Esophagus squamous epithelium (tissue), 5 donors: ENCODE data around the gene LRRC38. TPM values are rescaled to one million over a fixed set of nuclear protein-coding genes. Genes with fewer than 3 reads are reported as not detected.

Experiments
- DNase-seq: peaks from one replicate; lab custom pipeline; 2025; lab: John Stamatoyannopoulos, UW
- H3K27ac ChIP-seq, 4 donors: fragments of 200-600 bp; sonication (generic); one replicate each; pipeline ENCODE4 v1.5.1; 2016 to 2019; ENCODE audit warnings: mild to moderate bottlenecking in 1 of 4
- H3K27me3 ChIP-seq, 4 donors: fragments of 200-600 bp; sonication (generic); 1 replicate in 3 of 4; 2 replicates in 1 of 4; pipeline versions ENCODE4 v1.5.1 to v1.6.0; 2017 to 2021; ENCODE audit warnings: antibody characterized with exemption in 1 of 4
- H3K36me3 ChIP-seq, 3 donors: fragments of 200-600 bp; sonication (generic); one replicate each; pipeline ENCODE4 v1.5.1; 2016 to 2019
- H3K4me1 ChIP-seq, 3 donors: fragments of 200-600 bp; sonication (generic); one replicate each; pipeline ENCODE4 v1.5.1; 2017 to 2019
- H3K4me3 ChIP-seq, 4 donors: fragments of 200-600 bp; sonication (generic); 1 replicate in 3 of 4; 2 replicates in 1 of 4; pipeline ENCODE4 v1.5.1; 2016 to 2019; ENCODE audit warnings: mild to moderate bottlenecking in 2 of 4, moderate library complexity in 1 of 4
- H3K9me3 ChIP-seq, 3 donors: fragments of 200-600 bp; sonication (generic); one replicate each; pipeline ENCODE4 v1.5.1; 2016 to 2019
- POLR2A ChIP-seq, 4 donors: fragments of 450-650 bp; IDR thresholded peaks; one replicate each; pipeline ENCODE4 v1.6.1; 2017; ENCODE audit warnings: antibody characterized with exemption in 4 of 4, mild to moderate bottlenecking in 4 of 4, moderate library complexity in 3 of 4
- WGBS, 2 donors: methylation state at CpG; one replicate each; pipeline ENCODE4 v1.1.5; 2018; 5-methylcytosine and 5-hydroxymethylcytosine counted together
- intact Hi-C: fragments of 100-400 bp; cut with DNase I; formaldehyde crosslinking; loops from one replicate; pipeline ENCODE4 v1.15.0; 2022
- total RNA-seq, 4 donors: library from RNA; depleted of rRNA; stranded (reverse); fragments of >200 nt; gene quantifications; one replicate each; pipeline ENCODE4 v1.1.0, GENCODE V29; 2016
- TF ChIP-seq, protein P1 (sequence below), 6 experiments: fragments of 450-650 bp in 4 of 6; fragments of 200-600 bp in 2 of 6; sonication (generic) in 2 of 6; IDR thresholded peaks; one replicate each; pipeline ENCODE4 v1.5.1; 2016 to 2019; ENCODE audit warnings: antibody characterized with exemption in 6 of 6, mild to moderate bottlenecking in 4 of 6, moderate library complexity in 4 of 6
- donor health status: DM: yes; HTN: yes; CAD: no.

The LRRC38 gene
- total RNA-seq, 4 donors from 2014 or later, result 0.19 TPM; not detected in 3

DNA sequence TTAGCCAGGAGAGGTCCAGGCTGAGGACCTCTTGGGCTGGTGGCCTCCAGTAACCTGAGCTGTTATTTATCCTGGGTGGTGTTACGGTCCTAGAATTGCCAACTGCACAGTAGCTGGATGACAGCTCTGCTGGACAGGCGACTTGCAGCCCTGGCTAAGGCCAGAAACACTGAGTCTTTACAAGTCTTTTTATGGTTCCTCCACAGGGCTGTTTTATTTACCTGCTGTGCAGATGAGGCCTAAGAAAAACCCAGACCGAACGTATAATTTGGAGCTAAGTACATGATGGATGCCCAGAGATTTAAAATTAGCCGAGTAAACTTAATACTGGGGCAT is 30.4 kb upstream of the LRRC38 start:
- Histone ChIP-seq H3K27me3 (peaks cover 0 to 76% (median 0%) of the 10 kb centered on the region in 4 donors), H3K4me3 (no peak overlapping the region), H3K36me3 (no peaks in the 10 kb centered on the region), H3K4me1 (peaks cover 0 to 23% (median 0%) of the 10 kb centered on the region in 3 donors), H3K9me3 (no peaks in the 10 kb centered on the region), H3K27ac (peak overlapping the region in 1 of 4 donors; percentile 1)
- no peak for TF ChIP-seq POLR2A (IDR thresholded peaks at IDR 0.05)
- TF ChIP-seq, protein P1, sequence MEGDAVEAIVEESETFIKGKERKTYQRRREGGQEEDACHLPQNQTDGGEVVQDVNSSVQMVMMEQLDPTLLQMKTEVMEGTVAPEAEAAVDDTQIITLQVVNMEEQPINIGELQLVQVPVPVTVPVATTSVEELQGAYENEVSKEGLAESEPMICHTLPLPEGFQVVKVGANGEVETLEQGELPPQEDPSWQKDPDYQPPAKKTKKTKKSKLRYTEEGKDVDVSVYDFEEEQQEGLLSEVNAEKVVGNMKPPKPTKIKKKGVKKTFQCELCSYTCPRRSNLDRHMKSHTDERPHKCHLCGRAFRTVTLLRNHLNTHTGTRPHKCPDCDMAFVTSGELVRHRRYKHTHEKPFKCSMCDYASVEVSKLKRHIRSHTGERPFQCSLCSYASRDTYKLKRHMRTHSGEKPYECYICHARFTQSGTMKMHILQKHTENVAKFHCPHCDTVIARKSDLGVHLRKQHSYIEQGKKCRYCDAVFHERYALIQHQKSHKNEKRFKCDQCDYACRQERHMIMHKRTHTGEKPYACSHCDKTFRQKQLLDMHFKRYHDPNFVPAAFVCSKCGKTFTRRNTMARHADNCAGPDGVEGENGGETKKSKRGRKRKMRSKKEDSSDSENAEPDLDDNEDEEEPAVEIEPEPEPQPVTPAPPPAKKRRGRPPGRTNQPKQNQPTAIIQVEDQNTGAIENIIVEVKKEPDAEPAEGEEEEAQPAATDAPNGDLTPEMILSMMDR (IDR thresholded peaks at IDR 0.05), result peak in 1 of 6 experiments; percentile 2
- intact Hi-C loops, result no loop called here
- no peak for DNase-seq
- 69 to 84% methylated on average over 3 to 4 of the region's 5 CpGs for WGBS, 2 donors

DNA sequence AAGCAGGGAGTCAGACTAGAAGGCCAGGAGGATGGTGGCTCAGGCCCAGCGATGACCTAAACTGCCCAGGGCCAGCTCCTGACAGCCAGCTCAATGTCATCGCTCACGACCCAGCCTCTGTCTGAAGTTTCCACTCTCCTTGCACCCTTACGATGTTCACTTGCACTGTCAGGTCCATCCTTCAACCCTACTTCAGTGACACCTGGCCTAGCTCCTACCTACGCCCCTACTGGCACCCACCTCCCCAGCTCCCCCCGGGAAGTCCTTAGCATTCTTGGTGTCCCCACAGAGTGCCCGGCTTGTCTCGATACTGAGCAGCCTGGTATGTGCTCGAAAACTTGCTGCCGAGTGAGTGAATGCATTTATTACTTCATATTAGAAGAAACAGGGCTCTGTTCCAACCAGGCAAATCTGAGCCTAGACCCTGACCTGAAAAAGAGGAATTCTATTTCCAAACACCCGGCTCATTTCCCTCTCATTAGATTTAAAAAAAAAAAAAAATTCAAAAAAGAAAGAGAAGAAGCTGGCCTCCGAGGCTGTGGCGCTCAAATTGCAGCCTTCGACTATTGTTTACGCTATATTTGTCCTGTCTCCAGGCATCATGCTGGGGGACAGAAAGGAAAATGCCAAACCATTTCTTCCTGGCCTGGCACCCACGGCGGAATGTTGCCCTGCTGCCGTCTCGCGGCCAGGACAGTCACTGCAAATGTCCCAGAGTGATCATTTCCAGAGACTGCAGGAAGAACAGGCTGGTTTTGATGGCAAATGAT is 29.8 kb upstream of the LRRC38 start:
- no peak for DNase-seq
- no peaks in the 10 kb centered on the region for H3K9me3 ChIP-seq
- WGBS, 2 donors, result 43 to 47% methylated on average over 17 to 18 of the region's 20 CpGs
- no peak overlapping the region for H3K4me3 ChIP-seq
- H3K4me1 ChIP-seq, result peaks cover 0 to 23% (median 0%) of the 10 kb centered on the region in 3 donors
- intact Hi-C loops, result no loop called here
- peaks cover 0 to 71% (median 0%) of the 10 kb centered on the region in 4 donors for H3K27me3 ChIP-seq
- no peaks in the 10 kb centered on the region for H3K36me3 ChIP-seq
- TF ChIP-seq, protein P1 (IDR thresholded peaks at IDR 0.05), result peak in 4 of 6 experiments; percentile 27 to 59 (median 42)
- TF ChIP-seq POLR2A (IDR thresholded peaks at IDR 0.05), result no peak
- peak overlapping the region in 2 of 4 donors; percentile 1 to 2 for H3K27ac ChIP-seq

DNA sequence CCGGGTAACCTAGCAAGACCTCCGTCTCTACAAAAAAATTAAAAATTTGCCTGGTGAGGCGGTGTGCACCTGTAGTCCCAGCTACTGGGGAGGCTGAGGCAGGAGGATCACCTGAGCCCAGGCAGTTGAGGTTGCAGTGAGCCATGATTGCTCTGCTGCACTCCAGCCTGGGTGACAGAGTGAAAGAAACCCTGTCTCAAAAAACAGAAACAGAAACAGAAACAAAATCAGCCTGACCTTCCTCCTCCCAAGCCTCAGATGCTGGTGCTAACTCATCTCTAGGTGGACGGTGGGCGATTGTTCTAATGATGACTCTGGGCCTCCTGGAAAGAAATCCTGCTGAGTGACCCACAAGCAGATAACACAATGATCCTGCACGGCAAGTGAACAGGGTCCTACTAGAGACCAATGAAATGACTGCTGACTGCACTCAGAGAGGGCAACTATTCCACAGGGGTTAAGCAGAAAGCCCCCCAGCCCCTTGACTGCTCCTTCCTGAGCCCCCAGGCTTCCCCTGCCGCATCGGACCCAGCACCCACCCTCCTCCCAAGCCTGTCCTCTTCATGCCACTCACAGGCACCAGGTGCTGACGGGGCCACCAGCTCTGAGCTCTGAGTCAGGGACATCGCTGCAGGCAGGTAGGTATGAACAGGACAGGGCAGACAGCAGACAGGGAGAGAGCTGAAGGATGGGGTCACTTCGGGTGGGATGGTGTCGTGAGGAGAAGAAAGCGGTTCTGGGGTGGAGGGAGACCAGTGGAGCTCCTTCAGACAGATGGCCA is 27.8 kb upstream of the LRRC38 start:
- H3K4me1 ChIP-seq, result peaks cover 0 to 23% (median 0%) of the 10 kb centered on the region in 3 donors
- WGBS, 2 donors, result 63 to 81% methylated on average over 9 to 10 of the region's 13 CpGs
- peak overlapping the region in 1 of 4 donors; percentile 11 for H3K27ac ChIP-seq
- H3K4me3 ChIP-seq, result no peak overlapping the region
- intact Hi-C loops, result no loop called here
- peaks cover 0 to 62% (median 0%) of the 10 kb centered on the region in 4 donors for H3K27me3 ChIP-seq
- TF ChIP-seq, protein P1 (IDR thresholded peaks at IDR 0.05), result no peak
- no peak for TF ChIP-seq POLR2A (IDR thresholded peaks at IDR 0.05)
- no peaks in the 10 kb centered on the region for H3K36me3 ChIP-seq
- H3K9me3 ChIP-seq, result no peaks in the 10 kb centered on the region
- DNase-seq, result no peak

DNA sequence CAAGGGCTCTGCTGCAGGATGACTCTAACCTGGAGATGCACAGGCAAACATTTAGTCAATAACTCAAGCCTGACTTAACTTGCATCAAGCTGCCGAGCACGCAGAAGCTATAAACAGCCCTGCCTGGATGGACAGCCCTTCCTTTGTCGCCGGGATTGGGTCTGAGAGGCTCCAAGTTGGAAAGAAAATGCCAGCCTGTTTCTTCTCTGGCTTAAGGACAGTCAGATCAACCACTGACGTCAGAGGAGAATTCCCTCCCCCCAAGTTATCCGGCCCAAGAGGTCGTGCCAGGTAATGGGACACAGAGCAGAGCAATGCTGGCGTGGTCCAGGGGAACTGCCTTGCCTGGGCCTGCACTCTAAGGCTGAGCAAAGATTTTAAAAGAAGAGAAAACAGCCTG is 27.1 kb upstream of the LRRC38 start:
- peaks cover 0 to 62% (median 0%) of the 10 kb centered on the region in 4 donors for H3K27me3 ChIP-seq
- H3K9me3 ChIP-seq, result no peaks in the 10 kb centered on the region
- 35 to 43% methylated on average over 4 to 8 of the region's 8 CpGs for WGBS, 2 donors
- H3K36me3 ChIP-seq, result no peaks in the 10 kb centered on the region
- intact Hi-C loops, result no loop called here
- no peak overlapping the region for H3K4me3 ChIP-seq
- no peak for DNase-seq
- H3K4me1 ChIP-seq, result peaks cover 0 to 23% (median 0%) of the 10 kb centered on the region in 3 donors
- no peak for TF ChIP-seq POLR2A (IDR thresholded peaks at IDR 0.05)
- TF ChIP-seq, protein P1 (IDR thresholded peaks at IDR 0.05), result no peak
- H3K27ac ChIP-seq, result peak overlapping the region in 1 of 4 donors; percentile 11

DNA sequence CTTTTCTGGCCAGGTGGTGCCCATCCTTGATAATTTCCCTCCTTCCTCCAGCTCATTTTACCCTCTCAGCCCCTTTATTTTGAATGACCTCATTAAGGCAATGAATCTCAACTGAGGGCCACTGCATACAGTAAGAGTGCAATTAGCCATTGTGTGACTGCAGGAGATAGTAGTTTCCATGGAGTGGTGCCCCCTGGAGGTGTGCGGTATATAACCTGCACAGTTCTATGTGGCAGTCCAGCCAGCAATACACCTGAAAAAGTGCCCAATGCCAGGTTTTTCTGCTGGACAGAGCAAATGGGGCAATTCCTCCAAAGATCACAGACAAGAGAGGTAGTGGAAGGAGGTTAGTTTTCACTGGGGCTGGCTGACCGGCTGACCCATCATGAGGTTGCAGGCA is 25.9 kb upstream of the LRRC38 start:
- no peak for DNase-seq
- no peak overlapping the region for H3K4me3 ChIP-seq
- 86 to 100% methylated on average over 1 of the region's 2 CpGs for WGBS, 2 donors
- H3K27me3 ChIP-seq, result peaks cover 0 to 53% (median 0%) of the 10 kb centered on the region in 4 donors
- no peak for TF ChIP-seq POLR2A (IDR thresholded peaks at IDR 0.05)
- TF ChIP-seq, protein P1 (IDR thresholded peaks at IDR 0.05), result no peak
- no peaks in the 10 kb centered on the region for H3K36me3 ChIP-seq
- peaks cover 0 to 23% (median 0%) of the 10 kb centered on the region in 3 donors for H3K4me1 ChIP-seq
- intact Hi-C loops, result no loop called here
- no peaks in the 10 kb centered on the region for H3K9me3 ChIP-seq
- H3K27ac ChIP-seq, result no peak overlapping the region
